ENCODE results near the gene CA9.

CA9 gene

GRCh38 chr9:35658968-35659220 is 14.8 kb upstream of the CA9 start:
- Histone ChIP-seq H3K9ac (ENCODE audit: low read length in 5 of 5) (peak overlapping the region; percentile 93 to 100 (median 98)), H3K9me3 (ENCODE audit: control insufficient read depth in 5 of 5, low read length in 5 of 5) (no peaks in the 10 kb centered on the region), H3K4me1 (ENCODE audit: control insufficient read depth in 5 of 5, insufficient read depth in 5 of 5, low read length in 5 of 5) (peaks cover 17 to 46% (median 35%) of the 10 kb centered on the region in 5 donors), H3K27ac (ENCODE audit: low read depth, low read length) (peak overlapping the region; percentile 95), H3K4me3 (ENCODE audit: low read depth in 1 of 5, low read length in 5 of 5) (peak overlapping the region; percentile 85 to 97 (median 92)), H3K36me3 (ENCODE audit: control insufficient read depth in 5 of 5, insufficient read depth in 5 of 5, low read length in 5 of 5) (peaks cover 0 to 20% (median 11%) of the 10 kb centered on the region in 5 donors), H3K27me3 (ENCODE audit: control insufficient read depth in 5 of 5, insufficient read depth in 4 of 5, low read length in 5 of 5) (no peaks in the 10 kb centered on the region)

GRCh38 chr9:35659340-35659739 is 14.4 kb upstream of the CA9 start:
- Histone ChIP-seq H3K27ac (ENCODE audit: low read depth, low read length) (peak overlapping the region; percentile 95), H3K9me3 (ENCODE audit: control insufficient read depth in 5 of 5, low read length in 5 of 5) (no peaks in the 10 kb centered on the region), H3K36me3 (ENCODE audit: control insufficient read depth in 5 of 5, insufficient read depth in 5 of 5, low read length in 5 of 5) (peaks cover 0 to 20% (median 11%) of the 10 kb centered on the region in 5 donors), H3K4me1 (ENCODE audit: control insufficient read depth in 5 of 5, insufficient read depth in 5 of 5, low read length in 5 of 5) (peaks cover 17 to 46% (median 35%) of the 10 kb centered on the region in 5 donors), H3K4me3 (ENCODE audit: low read depth in 1 of 5, low read length in 5 of 5) (peak overlapping the region; percentile 85 to 97 (median 92)), H3K27me3 (ENCODE audit: control insufficient read depth in 5 of 5, insufficient read depth in 4 of 5, low read length in 5 of 5) (no peaks in the 10 kb centered on the region), H3K9ac (ENCODE audit: low read length in 5 of 5) (peak overlapping the region; percentile 93 to 100 (median 98))

GRCh38 chr9:35660966-35661415 is 12.7 kb upstream of the CA9 start:
- peaks cover 17 to 59% (median 48%) of the 10 kb centered on the region in 5 donors for H3K4me1 ChIP-seq (ENCODE audit: control insufficient read depth in 5 of 5, insufficient read depth in 5 of 5, low read length in 5 of 5)
- H3K27ac ChIP-seq (ENCODE audit: low read depth, low read length), result peak overlapping the region; percentile 95
- H3K4me3 ChIP-seq (ENCODE audit: low read depth in 1 of 5, low read length in 5 of 5), result peak overlapping the region in 1 of 5 donors; percentile 25
- H3K9ac ChIP-seq (ENCODE audit: low read length in 5 of 5), result peak overlapping the region in 3 of 5 donors; percentile 43 to 94 (median 51)
- no peaks in the 10 kb centered on the region for H3K27me3 ChIP-seq (ENCODE audit: control insufficient read depth in 5 of 5, insufficient read depth in 4 of 5, low read length in 5 of 5)
- H3K36me3 ChIP-seq (ENCODE audit: control insufficient read depth in 5 of 5, insufficient read depth in 5 of 5, low read length in 5 of 5), result peaks cover 0 to 20% (median 11%) of the 10 kb centered on the region in 5 donors
- no peaks in the 10 kb centered on the region for H3K9me3 ChIP-seq (ENCODE audit: control insufficient read depth in 5 of 5, low read length in 5 of 5)

GRCh38 chr9:35661756-35662350 is 11.9 kb upstream of the CA9 start:
- H3K4me3 ChIP-seq (ENCODE audit: low read depth in 1 of 5, low read length in 5 of 5), result no peak overlapping the region
- H3K9me3 ChIP-seq (ENCODE audit: control insufficient read depth in 5 of 5, low read length in 5 of 5), result no peaks in the 10 kb centered on the region
- peaks cover 16 to 58% (median 51%) of the 10 kb centered on the region in 5 donors for H3K4me1 ChIP-seq (ENCODE audit: control insufficient read depth in 5 of 5, insufficient read depth in 5 of 5, low read length in 5 of 5)
- H3K36me3 ChIP-seq (ENCODE audit: control insufficient read depth in 5 of 5, insufficient read depth in 5 of 5, low read length in 5 of 5), result peaks cover 0 to 20% (median 11%) of the 10 kb centered on the region in 5 donors
- H3K27me3 ChIP-seq (ENCODE audit: control insufficient read depth in 5 of 5, insufficient read depth in 4 of 5, low read length in 5 of 5), result no peaks in the 10 kb centered on the region
- peak overlapping the region in 2 of 5 donors; percentile 2 to 43 for H3K9ac ChIP-seq (ENCODE audit: low read length in 5 of 5)
- peak overlapping the region; percentile 95 for H3K27ac ChIP-seq (ENCODE audit: low read depth, low read length)

- Histone ChIP-seq H3K4me3 (ENCODE audit: low read depth in 1 of 5, low read length in 5 of 5) (no peak overlapping the region), H3K4me1 (ENCODE audit: control insufficient read depth in 5 of 5, insufficient read depth in 5 of 5, low read length in 5 of 5) (peaks cover 14 to 53% (median 46%) of the 10 kb centered on the region in 5 donors)
Observed at GRCh38 chr9:35662437-35662836, 11.3 kb upstream of the CA9 start.

GRCh38 chr9:35664531-35665470 is 8.9 kb upstream of the CA9 start, which contains the start of gene ARHGEF39:
Gene ARHGEF39 (minus strand): TSS chr9:35665195. CDS start chr9:35665169, 26 bp downstream.
- H3K27me3 ChIP-seq (ENCODE audit: control insufficient read depth in 5 of 5, insufficient read depth in 4 of 5, low read length in 5 of 5), result no peaks in the 10 kb centered on the region
- H3K27ac ChIP-seq (ENCODE audit: low read depth, low read length), result no peak within 1 kb of the TSS
- H3K4me3 ChIP-seq (ENCODE audit: low read depth in 1 of 5, low read length in 5 of 5), result peak within 1 kb of the TSS; percentile 67 to 77 (median 68)
- peaks cover 0 to 20% (median 11%) of the 10 kb centered on the region in 5 donors for H3K36me3 ChIP-seq (ENCODE audit: control insufficient read depth in 5 of 5, insufficient read depth in 5 of 5, low read length in 5 of 5)
- no peaks in the 10 kb centered on the region for H3K9me3 ChIP-seq (ENCODE audit: control insufficient read depth in 5 of 5, low read length in 5 of 5)
- H3K4me1 ChIP-seq (ENCODE audit: control insufficient read depth in 5 of 5, insufficient read depth in 5 of 5, low read length in 5 of 5), result peaks cover 2 to 38% (median 34%) of the 10 kb centered on the region in 5 donors
- H3K9ac ChIP-seq (ENCODE audit: low read length in 5 of 5), result peak within 1 kb of the TSS in 4 of 5 donors; percentile 65 to 80 (median 66)

More at GRCh38 chr9:35662437-35662836, 11.3 kb upstream of the CA9 start:
- H3K36me3 ChIP-seq (ENCODE audit: control insufficient read depth in 5 of 5, insufficient read depth in 5 of 5, low read length in 5 of 5), result peaks cover 0 to 20% (median 11%) of the 10 kb centered on the region in 5 donors
- no peaks in the 10 kb centered on the region for H3K9me3 ChIP-seq (ENCODE audit: control insufficient read depth in 5 of 5, low read length in 5 of 5)
- H3K27ac ChIP-seq (ENCODE audit: low read depth, low read length), result no peak overlapping the region
- H3K9ac ChIP-seq (ENCODE audit: low read length in 5 of 5), result no peak overlapping the region
- no peaks in the 10 kb centered on the region for H3K27me3 ChIP-seq (ENCODE audit: control insufficient read depth in 5 of 5, insufficient read depth in 4 of 5, low read length in 5 of 5)

GRCh38 chr9:35665471-35665818 is 8.3 kb upstream of the CA9 start:
- Histone ChIP-seq H3K36me3 (ENCODE audit: control insufficient read depth in 5 of 5, insufficient read depth in 5 of 5, low read length in 5 of 5) (peaks cover 0 to 14% (median 7%) of the 10 kb centered on the region in 5 donors), H3K9me3 (ENCODE audit: control insufficient read depth in 5 of 5, low read length in 5 of 5) (no peaks in the 10 kb centered on the region), H3K27me3 (ENCODE audit: control insufficient read depth in 5 of 5, insufficient read depth in 4 of 5, low read length in 5 of 5) (no peaks in the 10 kb centered on the region), H3K27ac (ENCODE audit: low read depth, low read length) (no peak overlapping the region), H3K9ac (ENCODE audit: low read length in 5 of 5) (peak overlapping the region in 4 of 5 donors; percentile 65 to 80 (median 66)), H3K4me1 (ENCODE audit: control insufficient read depth in 5 of 5, insufficient read depth in 5 of 5, low read length in 5 of 5) (peaks cover 0 to 32% (median 29%) of the 10 kb centered on the region in 5 donors), H3K4me3 (ENCODE audit: low read depth in 1 of 5, low read length in 5 of 5) (peak overlapping the region; percentile 67 to 77 (median 68))

- H3K27me3 ChIP-seq (ENCODE audit: control insufficient read depth in 5 of 5, insufficient read depth in 4 of 5, low read length in 5 of 5), result no peaks in the 10 kb centered on the region
- H3K9me3 ChIP-seq (ENCODE audit: control insufficient read depth in 5 of 5, low read length in 5 of 5), result no peaks in the 10 kb centered on the region
- H3K27ac ChIP-seq (ENCODE audit: low read depth, low read length), result no peak overlapping the region
- peaks cover 0 to 8% (median 1%) of the 10 kb centered on the region in 5 donors for H3K36me3 ChIP-seq (ENCODE audit: control insufficient read depth in 5 of 5, insufficient read depth in 5 of 5, low read length in 5 of 5)
- H3K4me3 ChIP-seq (ENCODE audit: low read depth in 1 of 5, low read length in 5 of 5), result no peak overlapping the region
- H3K4me1 ChIP-seq (ENCODE audit: control insufficient read depth in 5 of 5, insufficient read depth in 5 of 5, low read length in 5 of 5), result peaks cover 0 to 26% (median 23%) of the 10 kb centered on the region in 5 donors
- H3K9ac ChIP-seq (ENCODE audit: low read length in 5 of 5), result no peak overlapping the region
Observed at GRCh38 chr9:35666045-35666444, 7.7 kb upstream of the CA9 start.

- Histone ChIP-seq H3K27me3 (ENCODE audit: control insufficient read depth in 5 of 5, insufficient read depth in 4 of 5, low read length in 5 of 5) (no peaks in the 10 kb centered on the region), H3K9me3 (ENCODE audit: control insufficient read depth in 5 of 5, low read length in 5 of 5) (no peaks in the 10 kb centered on the region), H3K4me3 (ENCODE audit: low read depth in 1 of 5, low read length in 5 of 5) (no peak overlapping the region), H3K4me1 (ENCODE audit: control insufficient read depth in 5 of 5, insufficient read depth in 5 of 5, low read length in 5 of 5) (peaks cover 0 to 22% (median 20%) of the 10 kb centered on the region in 5 donors), H3K27ac (ENCODE audit: low read depth, low read length) (no peak overlapping the region), H3K9ac (ENCODE audit: low read length in 5 of 5) (no peak overlapping the region), H3K36me3 (ENCODE audit: control insufficient read depth in 5 of 5, insufficient read depth in 5 of 5, low read length in 5 of 5) (peaks cover 0 to 7% (median 0%) of the 10 kb centered on the region in 5 donors)
Observed at GRCh38 chr9:35666549-35666948, 7.2 kb upstream of the CA9 start.

GRCh38 chr9:35667939-35668338 is 5.8 kb upstream of the CA9 start:
- no peak overlapping the region for H3K9ac ChIP-seq (ENCODE audit: low read length in 5 of 5)
- H3K27ac ChIP-seq (ENCODE audit: low read depth, low read length), result no peak overlapping the region
- H3K4me3 ChIP-seq (ENCODE audit: low read depth in 1 of 5, low read length in 5 of 5), result no peak overlapping the region
- H3K27me3 ChIP-seq (ENCODE audit: control insufficient read depth in 5 of 5, insufficient read depth in 4 of 5, low read length in 5 of 5), result no peaks in the 10 kb centered on the region
- no peaks in the 10 kb centered on the region for H3K9me3 ChIP-seq (ENCODE audit: control insufficient read depth in 5 of 5, low read length in 5 of 5)
- H3K36me3 ChIP-seq (ENCODE audit: control insufficient read depth in 5 of 5, insufficient read depth in 5 of 5, low read length in 5 of 5), result no peaks in the 10 kb centered on the region
- peaks cover 0 to 16% (median 12%) of the 10 kb centered on the region in 5 donors for H3K4me1 ChIP-seq (ENCODE audit: control insufficient read depth in 5 of 5, insufficient read depth in 5 of 5, low read length in 5 of 5)
